Natural killer cell (primary cell): ENCODE measurements around the gene COTL1. TPM values are rescaled to one million over a fixed set of nuclear protein-coding genes. Genes with fewer than 3 reads are reported as not detected.
"Not testable (repeated sequence)": the region's sequence is repeated elsewhere in the genome, so short reads cannot be mapped to it uniquely, and the experiment has no call there.

Experiments
- ATAC-seq, 3 donors: fragments of 150-1000 bp in 2 of 3; fragments of 200-7000 bp in 1 of 3; cut with Tn5 transposase; 1 replicate in 1 of 3; 2 replicates in 2 of 3; pipeline ENCODE4 v1.10.0; 2021; ENCODE audit warnings: mild to moderate bottlenecking in 2 of 3, moderate library complexity in 2 of 3
- DNase-seq, 2 donors: peaks; one replicate each; pipeline versions ENCODE4 v3.0.0 to v3.0.0-alpha.2; 2013 to 2021; ENCODE audit warnings: mixed read lengths in 1 of 2
- H3K27ac ChIP-seq: one replicate; pipeline ENCODE4 v1.5.1; 2013; ENCODE audit warnings: mild to moderate bottlenecking, low read length
- H3K27me3 ChIP-seq: one replicate; pipeline ENCODE4 v1.6.1; 2013; ENCODE audit warnings: low read length; ENCODE audit not compliant: control insufficient read depth, insufficient read depth
- H3K36me3 ChIP-seq: one replicate; pipeline ENCODE4 v1.6.1; 2013; ENCODE audit warnings: low read length; ENCODE audit not compliant: control insufficient read depth, insufficient read depth
- H3K4me1 ChIP-seq: one replicate; pipeline ENCODE4 v1.6.1; 2013; ENCODE audit warnings: low read length; ENCODE audit not compliant: control insufficient read depth, insufficient read depth
- H3K4me3 ChIP-seq: one replicate; pipeline ENCODE4 v1.5.1; 2013; ENCODE audit warnings: low read length
- H3K9me3 ChIP-seq: one replicate; pipeline ENCODE4 v1.6.1; 2013; ENCODE audit warnings: low read length; ENCODE audit not compliant: control insufficient read depth, insufficient read depth
- H3K27ac Mint-ChIP-seq, 2 donors: one replicate each; pipeline ENCODE4 v1.8.0; 2022; ENCODE audit warnings: mild to moderate bottlenecking in 2 of 2, mixed read lengths in 2 of 2, moderate library complexity in 1 of 2
- H3K27me3 Mint-ChIP-seq, 2 donors: one replicate each; pipeline ENCODE4 v1.8.0; 2022; ENCODE audit warnings: low read depth in 2 of 2, mixed read lengths in 2 of 2
- H3K36me3 Mint-ChIP-seq: one replicate; pipeline ENCODE4 v1.8.0; 2022; ENCODE audit warnings: mixed read lengths
- H3K4me1 Mint-ChIP-seq, 2 donors: one replicate each; pipeline ENCODE4 v1.8.0; 2022; ENCODE audit warnings: mixed read lengths in 2 of 2
- H3K4me3 Mint-ChIP-seq: one replicate; pipeline ENCODE4 v1.8.0; 2022; ENCODE audit warnings: mild to moderate bottlenecking, moderate library complexity, mixed read lengths
- H3K9me3 Mint-ChIP-seq, 2 donors: one replicate each; pipeline ENCODE4 v1.8.0; 2022; ENCODE audit warnings: mixed read lengths in 2 of 2
- CTCF ChIP-seq: fragments of 200-600 bp; IDR thresholded peaks from one replicate; pipeline ENCODE4 v1.8.0; 2022; ENCODE audit warnings: antibody characterized with exemption
- WGBS: methylation state at CpG from one replicate; pipeline ENCODE4 v1.1.7; 2013; ENCODE audit warnings: missing lambda C conversion rate; ENCODE audit not compliant: insufficient coverage; 5-methylcytosine and 5-hydroxymethylcytosine counted together
- intact Hi-C: fragments of 100-400 bp; cut with micrococcal nuclease; formaldehyde crosslinking; loops from one replicate; pipeline ENCODE4 v1.14.2; 2022
- total RNA-seq, 4 donors: library from RNA; stranded (reverse); fragments of 120-200 nt in 1 of 4; gene quantifications; one replicate each; pipeline versions ENCODE4 v1.2.3 to v1.2.4, GENCODE V29; 2013 to 2022

Gene COTL1
- total RNA-seq, 3 donors from 2014 or later (not counting 1 experiment from before 2014, with no cell fraction given): 43.7 to 187 (median 116) TPM

GRCh38 chr16:84519855-84520254, 98.0 kb downstream of the COTL1 start:
- TF ChIP-seq CTCF: no peak
- H3K4me3 Mint-ChIP-seq: peak overlapping the region; percentile 40
- intact Hi-C loops: no loop called here
- H3K36me3 Mint-ChIP-seq: no peaks in the 10 kb centered on the region
- DNase-seq (peak in 1 of 2 donors; percentile 40), ATAC-seq (peak in 1 of 3 donors; percentile 25)
- Histone ChIP-seq H3K27me3 (no peaks in the 10 kb centered on the region), H3K9me3 (no peaks in the 10 kb centered on the region), H3K4me3 (no peak overlapping the region), H3K36me3 (no peaks in the 10 kb centered on the region), H3K27ac (no peak overlapping the region), H3K4me1 (peaks cover 46% of the 10 kb centered on the region)
- WGBS: 44% methylated on average over 11 of the region's 11 CpGs
- H3K4me1 Mint-ChIP-seq: peaks cover 21 to 46% of the 10 kb centered on the region in 2 donors
- peak overlapping the region in 1 of 2 donors; percentile 8 for H3K27ac Mint-ChIP-seq
- H3K27me3 Mint-ChIP-seq: peaks cover 0 to 3% of the 10 kb centered on the region in 2 donors
- no peaks in the 10 kb centered on the region for H3K9me3 Mint-ChIP-seq

GRCh38 chr16:84518804-84519341, 99.0 kb downstream of the COTL1 start:
- peaks cover 56% of the 10 kb centered on the region for H3K4me1 ChIP-seq
- H3K4me1 Mint-ChIP-seq: peaks cover 29 to 56% of the 10 kb centered on the region in 2 donors
- no peak overlapping the region for H3K4me3 ChIP-seq
- H3K9me3 ChIP-seq: no peaks in the 10 kb centered on the region
- H3K36me3 Mint-ChIP-seq: no peaks in the 10 kb centered on the region
- peaks cover 0 to 3% of the 10 kb centered on the region in 2 donors for H3K27me3 Mint-ChIP-seq
- peak overlapping the region; percentile 43 for H3K27ac ChIP-seq
- WGBS: 40% methylated on average over 17 of the region's 17 CpGs
- peak overlapping the region; percentile 45 for H3K4me3 Mint-ChIP-seq
- H3K9me3 Mint-ChIP-seq: no peaks in the 10 kb centered on the region
- intact Hi-C loops: loop anchor here (1.0 kb wide), 1 partner anchor 75 kb away; no protein-coding TSS in a partner anchor
- peak; percentile 75 to 83 (median 83) for ATAC-seq
- peak overlapping the region in 1 of 2 donors; percentile 36 for H3K27ac Mint-ChIP-seq
- peak; percentile 55 to 87 for DNase-seq
- no peak for TF ChIP-seq CTCF
- H3K36me3 ChIP-seq: no peaks in the 10 kb centered on the region
- no peaks in the 10 kb centered on the region for H3K27me3 ChIP-seq

DNA sequence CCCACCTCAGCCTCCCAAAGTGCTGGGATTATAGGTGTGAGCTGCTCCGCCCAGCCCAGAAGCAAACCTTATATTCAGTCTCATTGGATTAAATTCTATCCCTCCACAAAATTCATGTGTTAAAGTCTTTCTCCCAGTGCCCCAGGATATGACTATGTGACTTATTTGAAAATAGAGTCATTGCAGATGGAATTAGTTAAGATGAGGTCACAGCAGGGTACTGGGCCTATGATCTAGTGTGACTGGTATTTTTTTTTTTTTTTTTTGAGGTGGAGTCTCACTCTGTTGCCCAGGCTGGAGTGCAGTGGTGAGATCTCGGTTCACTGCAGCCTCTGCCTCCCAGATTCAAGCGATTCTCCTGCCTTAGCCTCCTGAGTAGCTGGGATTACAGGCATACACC, 99.7 kb downstream of the COTL1 start:
- H3K9me3 ChIP-seq, H3K4me3 ChIP-seq, H3K36me3 ChIP-seq, H3K27me3 ChIP-seq, H3K36me3 Mint-ChIP-seq, H3K27me3 Mint-ChIP-seq, H3K9me3 Mint-ChIP-seq, H3K27ac ChIP-seq: not testable (repeated sequence)
- Mint-ChIP-seq H3K4me1 (peaks cover 33 to 59% of the 10 kb centered on the region in 2 donors), H3K4me3 (peak overlapping the region; percentile 45), H3K27ac (peak overlapping the region in 1 of 2 donors; percentile 36)
- WGBS: 100% methylated on average over 1 of the region's 3 CpGs
- DNase-seq (peak in 1 of 2 donors; percentile 15), ATAC-seq (peak in 1 of 3 donors; percentile 24)
- intact Hi-C loops: loop anchor here (1.0 kb wide), 1 partner anchor 76 kb away; no protein-coding TSS in a partner anchor
- H3K4me1 ChIP-seq: peaks cover 62% of the 10 kb centered on the region

DNA sequence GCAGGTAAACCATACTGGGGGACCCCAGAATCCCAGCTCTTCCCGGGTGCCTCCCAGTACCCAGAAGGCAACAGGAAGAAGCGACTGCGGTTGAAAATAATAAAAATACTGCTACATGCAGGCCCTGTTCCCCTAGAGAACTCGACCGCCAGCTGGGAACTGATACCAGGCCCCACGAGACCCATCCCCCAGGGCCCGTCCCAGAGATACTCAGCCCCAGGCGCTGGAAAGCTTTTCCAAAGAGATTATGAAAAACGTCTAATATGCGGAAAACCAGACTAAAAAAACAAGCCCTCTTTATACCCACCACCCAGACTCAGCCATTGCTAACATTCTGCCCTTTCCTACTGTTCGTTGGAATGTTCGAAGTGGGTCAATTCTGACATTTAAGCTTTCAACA, 100.5 kb downstream of the COTL1 start:
- H3K4me3 Mint-ChIP-seq: no peak overlapping the region
- no peak overlapping the region for H3K27ac ChIP-seq
- H3K4me1 ChIP-seq: peaks cover 70% of the 10 kb centered on the region
- no peak overlapping the region for H3K4me3 ChIP-seq
- ATAC-seq (no peak), DNase-seq (no peak)
- peaks cover 35 to 61% of the 10 kb centered on the region in 2 donors for H3K4me1 Mint-ChIP-seq
- H3K27me3 Mint-ChIP-seq: peaks cover 0 to 3% of the 10 kb centered on the region in 2 donors
- intact Hi-C loops: no loop called here
- H3K27me3 ChIP-seq: no peaks in the 10 kb centered on the region
- no peak for TF ChIP-seq CTCF
- WGBS: 91% methylated on average over 12 of the region's 12 CpGs
- no peaks in the 10 kb centered on the region for H3K36me3 Mint-ChIP-seq
- no peaks in the 10 kb centered on the region for H3K9me3 Mint-ChIP-seq
- no peaks in the 10 kb centered on the region for H3K9me3 ChIP-seq
- H3K27ac Mint-ChIP-seq: no peak overlapping the region
- H3K36me3 ChIP-seq: no peaks in the 10 kb centered on the region

Other genes with a start within 250 kb of the COTL1 start
- gene ATP2C2, start 249.5 kb downstream of the COTL1 start, total RNA-seq: not detected
- 1 to 10 TPM; 4.8 to 8.5 (median 4.8) TPM for gene MEAK7, start 113.4 kb downstream of the COTL1 start, total RNA-seq
- 10 to 100 TPM; 47.2 to 62.3 (median 60.5) TPM for gene KLHL36, start 30.4 kb upstream of the COTL1 start, total RNA-seq
- gene USP10, start 81.9 kb upstream of the COTL1 start, total RNA-seq: 100 to 1,000 TPM in 2 of 3 donors, 10 to 100 TPM in 1; 78.4 to 103 (median 100) TPM
- gene CRISPLD2, start 201.9 kb upstream of the COTL1 start, total RNA-seq: 1 to 10 TPM in 1 of 3 donors, under 1 TPM in 1, not detected in 1; 0.86 to 6.3 TPM